ENCODE data around the gene GGA1.

GRCh38 chr22:37655252-37655563, 46.6 kb downstream of the GGA1 start:
- no peak for TF ChIP-seq CTCF (IDR thresholded peaks at IDR 0.05; ENCODE audit: borderline replicate concordance, extremely low read depth, low read length, poor library complexity, severe bottlenecking)
- no peak for TF ChIP-seq EZH2 (IDR thresholded peaks at IDR 0.05; ENCODE audit: borderline replicate concordance, low read depth, low read length, severe bottlenecking)

Data from DND-41 (cell line).